Ramos (cell line): ENCODE measurements around the gene OXCT1.
"Not testable (repeated sequence)": the region's sequence is repeated elsewhere in the genome, so short reads cannot be mapped to it uniquely, and the experiment has no call there.

Source experiments
- in situ Hi-C: fragments of 300-500 bp; cut with MboI; formaldehyde crosslinking; loops from one replicate; pipeline ENCODE4 v1.14.3; 2022; ENCODE audit warnings: low sequenced_read_pairs; ENCODE audit not compliant: unreplicated experiment

OXCT1 gene

DNA sequence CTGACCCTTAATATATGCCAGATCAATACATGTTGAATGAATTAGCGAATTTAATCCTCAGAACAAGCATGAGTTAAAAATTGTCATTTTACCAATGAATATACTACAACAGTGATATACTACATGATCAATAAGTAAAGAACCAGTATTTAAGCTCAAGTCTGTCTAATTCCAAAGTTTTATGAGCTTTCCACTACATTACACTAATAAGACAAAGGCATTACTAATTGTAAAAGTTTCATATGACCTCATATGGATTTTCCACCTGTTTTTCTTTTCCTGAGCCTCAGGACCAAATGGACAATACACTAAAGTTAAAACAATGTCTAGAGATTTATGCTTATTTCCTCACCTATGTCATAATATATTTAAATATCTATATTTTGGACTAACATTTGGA, 80.8 kb downstream of the OXCT1 start:
- in situ Hi-C loops, result no loop called here

DNA sequence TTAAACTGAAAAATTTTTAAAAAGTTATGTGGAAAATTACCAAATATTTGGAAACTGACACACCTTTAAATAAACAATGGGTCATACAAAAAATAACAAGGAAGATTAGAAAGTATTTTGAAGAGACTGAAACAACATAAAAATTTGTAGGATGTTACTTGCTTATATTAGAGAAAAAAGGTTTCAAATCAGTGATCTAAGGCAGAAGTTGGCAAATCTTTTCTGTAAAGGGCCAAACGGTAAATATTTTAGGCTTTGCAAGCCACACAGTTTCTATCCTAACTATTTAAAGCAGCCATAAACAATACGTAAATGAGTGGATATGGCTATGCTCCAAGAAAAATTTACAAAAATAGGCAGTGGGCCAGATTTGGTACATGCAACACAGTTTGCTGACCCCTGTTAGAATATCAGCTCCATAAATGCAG, 81.3 kb downstream of the OXCT1 start:
- in situ Hi-C loops, result no loop called here

DNA sequence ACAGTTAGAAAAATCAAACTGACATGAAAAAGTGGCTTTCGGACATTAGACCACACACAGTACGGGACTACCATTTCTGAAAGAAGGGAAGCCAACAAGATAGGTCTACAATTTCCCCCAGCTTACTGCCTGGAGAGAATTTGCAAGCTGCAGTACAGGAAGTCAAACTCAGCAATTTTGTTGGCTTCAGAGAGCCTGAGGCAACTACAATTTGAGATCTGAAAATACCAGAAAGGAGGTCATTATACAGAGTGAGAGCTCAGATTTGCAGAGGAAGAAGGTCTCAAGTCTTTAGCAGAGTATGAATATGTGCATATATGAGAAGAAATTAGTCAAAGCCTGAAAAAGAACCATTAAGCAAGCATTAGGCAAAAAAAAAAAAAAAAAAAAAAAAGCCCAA, 83.0 kb downstream of the OXCT1 start:
- in situ Hi-C loops, result no loop called here

DNA sequence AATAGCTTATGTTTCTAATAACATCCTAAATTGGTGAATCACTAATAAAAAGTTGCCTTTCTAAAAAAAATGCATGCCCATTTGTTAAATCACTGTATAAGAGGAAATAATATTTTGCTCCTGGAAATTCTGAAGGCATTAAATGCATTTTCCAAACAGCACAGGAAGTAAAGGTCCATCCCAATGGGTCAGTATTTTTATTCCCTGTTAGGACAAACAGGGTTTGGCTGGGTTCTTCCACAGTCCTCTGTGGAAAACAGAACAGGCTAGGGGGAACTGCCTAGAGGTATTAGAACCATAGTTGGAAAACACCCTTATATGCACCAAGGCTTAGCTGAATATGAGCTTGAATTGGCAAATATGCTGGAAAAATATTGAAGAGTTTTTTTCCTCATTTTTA, 85.2 kb downstream of the OXCT1 start:
- in situ Hi-C loops, result no loop called here

DNA sequence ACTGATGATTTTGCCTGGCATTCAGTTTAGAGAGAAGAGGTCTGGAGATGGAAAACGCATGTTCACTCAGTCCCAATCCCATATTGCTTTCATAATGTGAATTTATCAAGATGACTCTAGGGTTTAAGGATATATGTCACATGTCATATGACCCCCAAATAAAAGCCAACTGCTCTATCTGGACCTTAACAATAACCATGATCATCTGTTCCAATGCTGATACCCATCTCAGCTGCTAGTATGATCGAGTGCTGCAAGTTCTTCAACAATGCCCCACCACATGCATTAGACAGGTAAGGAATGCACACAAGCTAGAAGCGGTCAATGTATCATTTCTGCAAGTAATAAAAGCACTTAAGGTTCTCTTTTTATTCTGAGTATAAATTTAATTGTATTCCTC, 91.8 kb downstream of the OXCT1 start:
- in situ Hi-C loops, result no loop called here

DNA sequence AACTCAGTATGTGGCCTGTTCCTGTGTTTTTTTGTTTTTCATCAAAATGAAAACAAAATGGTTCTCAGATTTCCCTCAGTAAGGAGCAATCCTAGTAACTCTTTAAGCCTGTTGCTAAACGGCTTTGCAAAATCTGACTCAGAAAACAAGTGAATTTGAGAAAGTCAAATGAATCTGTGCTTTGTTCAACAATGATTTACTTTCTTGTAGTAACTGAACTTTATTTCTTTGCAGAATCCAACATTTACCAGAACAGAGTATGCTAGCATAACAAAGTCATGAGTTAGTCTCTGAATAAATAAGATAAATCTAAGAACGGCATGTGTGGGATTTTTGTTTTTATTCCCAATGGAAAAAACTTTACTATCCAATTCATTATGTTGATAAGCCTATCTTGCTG, 93.8 kb downstream of the OXCT1 start:
- in situ Hi-C loops, result no loop called here

DNA sequence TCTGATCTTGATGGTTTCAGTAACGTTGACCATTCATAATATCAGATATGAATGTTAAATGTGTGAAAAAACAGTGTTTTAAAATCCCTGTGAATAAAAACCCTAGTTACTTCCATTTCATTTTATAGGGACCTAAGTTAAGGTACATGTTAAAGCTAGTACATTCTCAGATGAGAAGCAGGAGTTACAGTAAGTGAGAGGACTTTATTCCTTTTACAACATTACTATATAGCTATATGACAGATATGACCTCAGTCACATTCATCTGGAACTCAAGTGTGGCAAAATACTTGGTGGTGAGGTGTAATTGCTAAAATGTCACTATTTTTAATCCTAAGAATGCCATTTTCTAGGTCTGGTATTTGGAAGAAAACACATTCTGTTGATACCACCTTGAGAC, 96.4 kb downstream of the OXCT1 start:
- in situ Hi-C loops, result no loop called here

DNA sequence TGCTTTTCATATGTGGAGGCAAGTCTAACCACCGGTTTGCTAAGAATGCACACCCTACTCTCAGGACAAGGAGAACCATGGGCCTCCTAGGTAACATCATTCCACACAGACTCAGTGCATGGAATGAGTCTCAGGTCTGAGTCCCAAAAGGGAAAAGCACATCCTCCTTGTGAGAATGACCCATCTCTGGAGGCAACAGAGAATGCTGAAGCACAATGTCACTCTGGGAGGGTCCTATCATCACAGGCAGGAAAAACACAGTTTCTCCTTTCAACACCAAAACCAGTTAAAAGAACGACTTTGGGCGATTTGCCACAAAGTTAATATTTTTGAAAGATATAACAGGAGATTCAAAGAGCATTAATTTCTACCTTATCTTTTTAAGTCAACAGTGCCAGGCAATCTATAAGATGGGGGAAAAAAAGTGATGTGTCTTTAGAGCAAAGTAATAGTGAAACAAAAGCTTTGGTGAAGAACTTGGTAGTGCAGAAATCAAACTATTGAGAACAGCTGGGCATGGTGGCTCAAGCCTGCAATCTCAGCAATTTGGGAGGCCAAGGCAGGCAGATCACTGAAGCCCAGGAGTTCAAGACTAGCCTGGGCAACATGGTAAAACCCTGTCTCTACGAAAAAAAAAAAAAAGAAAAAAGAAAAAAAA, 97.3 kb downstream of the OXCT1 start:
- in situ Hi-C loops, result no loop called here

DNA sequence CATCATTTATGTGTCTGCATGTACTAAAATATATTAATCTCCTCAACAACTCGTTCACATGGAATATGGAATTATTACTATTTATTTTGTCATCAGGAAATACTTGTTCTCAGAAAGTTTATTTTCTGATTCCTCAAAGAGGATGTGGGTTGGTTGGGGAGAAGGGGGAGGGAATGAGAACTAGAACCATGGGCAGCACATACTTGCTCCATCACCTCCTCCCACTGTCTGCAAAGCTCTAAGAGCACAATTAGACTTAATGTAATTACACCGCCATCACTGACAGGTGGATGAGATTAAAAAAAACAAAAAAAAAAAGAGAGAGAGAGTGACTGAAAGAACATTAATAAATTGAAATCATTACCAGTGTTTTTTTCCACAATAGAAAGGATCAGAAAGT, 98.2 kb downstream of the OXCT1 start:
- in situ Hi-C loops, result no loop called here

DNA sequence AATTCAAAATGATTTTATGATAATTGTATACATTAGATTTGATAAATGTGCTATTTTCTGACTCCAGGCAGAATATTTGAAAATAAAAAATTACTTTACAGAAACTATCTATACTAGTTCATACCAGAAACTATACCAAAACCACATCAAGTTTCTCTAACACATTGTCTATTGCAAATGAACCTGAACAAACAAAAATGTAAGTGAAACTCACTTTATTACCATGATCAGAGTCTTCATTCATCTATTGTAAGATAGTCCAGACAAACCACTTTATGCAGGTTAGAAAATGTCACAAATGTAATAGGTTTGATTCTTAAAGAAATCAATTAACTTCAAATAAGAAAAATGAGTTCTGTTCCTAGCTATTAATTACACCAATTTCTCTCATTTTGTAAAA, 99.4 kb downstream of the OXCT1 start:
- in situ Hi-C loops, result no loop called here

DNA sequence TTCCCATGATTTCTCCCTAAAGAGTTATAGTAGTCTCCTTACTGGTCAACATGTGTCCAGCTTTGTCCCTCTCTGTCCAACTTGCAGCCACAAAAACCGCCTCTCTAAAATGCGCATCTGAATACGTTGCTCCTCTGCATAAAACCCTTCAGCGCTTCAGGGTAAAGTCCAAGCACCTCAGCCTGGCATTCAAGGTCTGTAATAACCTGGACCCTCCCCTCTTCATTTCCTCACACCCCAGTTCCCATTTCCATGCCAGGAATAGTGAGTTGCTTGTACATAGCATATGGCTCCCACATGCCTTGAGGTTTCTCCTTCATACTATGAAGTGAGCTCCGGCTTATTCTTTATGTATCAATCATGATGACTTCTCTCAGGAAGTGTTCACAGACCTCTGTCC, 101.5 kb downstream of the OXCT1 start:
- in situ Hi-C loops, result no loop called here

DNA sequence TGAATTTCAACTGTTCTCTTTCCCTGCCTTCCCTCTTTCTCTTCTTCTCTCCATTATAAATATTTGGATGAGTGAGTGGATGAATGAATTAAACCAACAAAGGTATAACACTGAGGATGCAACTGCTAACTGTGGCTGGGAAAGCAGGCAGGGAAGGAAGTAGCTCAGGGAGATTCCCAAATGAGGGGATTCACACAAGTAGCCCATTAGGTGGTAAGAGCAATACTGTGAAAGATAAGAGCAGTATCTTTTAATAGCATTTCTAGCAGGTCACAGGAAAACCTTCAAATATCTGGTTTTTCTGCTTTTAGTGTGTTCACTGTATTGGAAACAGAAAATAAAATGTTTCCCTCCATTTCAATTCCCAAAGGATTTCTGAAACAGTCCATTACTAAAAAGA, 105.6 kb downstream of the OXCT1 start:
- in situ Hi-C loops, result no loop called here

DNA sequence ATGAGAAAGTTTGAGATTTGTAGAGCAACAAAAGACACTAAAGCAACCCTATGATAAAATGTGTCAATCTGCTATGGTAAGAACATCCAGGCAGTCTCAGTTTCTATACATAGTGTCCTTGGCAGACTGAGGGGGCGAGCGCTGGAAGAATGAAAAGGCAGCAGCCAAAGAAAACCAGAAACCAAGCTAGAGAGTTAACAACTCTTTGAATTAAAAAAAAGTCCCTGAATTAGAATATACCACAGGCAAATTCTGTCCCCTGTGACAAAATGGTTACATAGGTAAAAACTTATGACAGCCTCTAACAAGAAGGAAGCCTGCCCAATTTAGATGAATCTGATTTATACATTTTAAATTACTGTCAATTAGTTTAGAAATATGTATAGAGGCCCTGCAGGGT, 106.7 kb downstream of the OXCT1 start:
- in situ Hi-C loops, result no loop called here

DNA sequence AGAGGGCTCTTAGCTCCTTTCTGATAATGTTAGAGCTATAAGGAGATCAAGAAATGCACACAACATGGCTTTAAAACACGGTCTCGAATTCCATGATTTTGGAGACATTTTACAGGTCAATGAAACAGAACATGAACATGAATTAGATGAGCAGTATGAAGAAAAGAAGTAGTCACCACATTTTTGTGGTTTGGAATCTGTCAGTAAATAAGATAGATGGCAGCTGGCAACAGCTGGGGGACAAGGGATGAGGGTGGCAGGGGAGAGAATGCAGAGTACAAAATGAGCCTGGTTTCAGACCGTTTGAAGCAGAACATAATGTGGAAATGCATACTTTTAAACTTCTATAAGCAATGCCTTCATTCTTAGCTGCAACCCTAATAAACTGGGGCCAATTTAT, 107.1 kb downstream of the OXCT1 start:
- in situ Hi-C loops, result no loop called here

DNA sequence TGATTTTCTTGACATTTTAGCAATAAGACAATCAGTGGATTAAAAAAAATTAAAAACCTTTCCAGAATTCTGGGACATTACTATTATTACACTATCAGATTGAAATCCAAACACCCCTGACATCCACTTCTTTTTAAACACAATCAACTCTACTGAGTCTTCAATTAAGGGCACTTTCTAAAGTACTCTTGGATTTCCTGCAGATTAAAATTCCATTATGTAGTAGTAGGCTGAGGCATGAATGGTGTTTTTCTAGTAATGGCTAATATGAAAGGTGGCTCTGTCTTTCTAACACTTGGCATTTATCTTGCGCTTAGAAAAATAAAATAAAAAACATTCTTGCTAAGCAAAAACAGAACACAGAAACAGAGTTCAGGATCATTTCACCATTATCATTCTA, 107.8 kb downstream of the OXCT1 start:
- in situ Hi-C loops, result no loop called here

DNA sequence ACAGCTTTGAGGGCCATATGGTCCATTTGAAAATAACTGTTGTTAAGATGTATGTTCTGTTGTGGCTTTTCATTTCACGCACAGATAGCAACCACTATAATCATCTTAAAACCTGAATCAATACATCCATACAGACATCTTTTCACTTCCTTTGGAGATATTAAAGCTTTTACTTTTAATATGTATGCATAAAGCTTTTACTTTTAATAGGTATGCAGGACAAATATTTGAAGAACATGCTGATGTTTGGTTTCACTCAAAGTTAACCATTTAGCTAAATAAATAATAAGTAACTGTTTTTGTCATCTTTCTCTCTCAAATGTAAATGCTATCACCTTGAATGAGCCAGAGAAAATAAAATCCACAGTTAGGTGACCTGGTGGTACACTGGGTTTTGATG, 108.6 kb downstream of the OXCT1 start:
- in situ Hi-C loops, result no loop called here

DNA sequence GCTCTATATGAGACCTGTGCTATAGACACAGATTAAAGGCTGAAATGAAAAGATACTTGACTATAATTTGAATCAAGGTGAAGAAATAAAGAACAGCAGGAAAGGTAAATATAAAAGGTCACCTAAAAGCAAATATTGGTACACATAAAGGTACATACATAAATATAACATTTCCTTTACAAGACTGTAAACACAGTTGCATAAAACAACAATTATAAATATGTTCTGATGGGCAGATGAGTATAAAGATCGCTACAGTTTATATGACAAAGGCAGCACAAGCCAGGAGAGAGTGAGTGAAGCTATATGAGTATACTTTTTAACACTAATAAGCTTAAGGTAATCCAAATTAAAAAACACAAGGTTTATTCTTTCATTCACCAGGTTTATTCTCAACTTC, 114.5 kb downstream of the OXCT1 start:
- in situ Hi-C loops, result no loop called here

DNA sequence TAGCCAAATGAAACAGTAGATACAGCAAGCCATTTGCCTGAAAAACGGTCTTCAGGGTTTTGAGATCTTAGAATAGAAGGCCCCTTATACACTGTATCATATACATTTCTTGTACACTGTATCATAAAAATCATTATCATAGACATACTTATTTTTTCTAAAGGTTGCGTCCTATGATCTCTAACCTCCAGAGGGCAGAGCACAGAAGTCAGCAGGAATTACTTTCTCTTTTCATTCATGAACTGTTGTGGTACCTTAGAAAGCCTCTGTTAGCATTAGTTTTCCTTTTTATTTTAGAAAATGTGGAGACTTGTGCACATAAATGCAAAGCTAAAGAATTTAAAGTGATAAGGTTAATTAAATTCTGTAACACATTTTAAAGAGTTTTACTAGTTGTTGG, 115.4 kb downstream of the OXCT1 start:
- in situ Hi-C loops, result no loop called here

DNA sequence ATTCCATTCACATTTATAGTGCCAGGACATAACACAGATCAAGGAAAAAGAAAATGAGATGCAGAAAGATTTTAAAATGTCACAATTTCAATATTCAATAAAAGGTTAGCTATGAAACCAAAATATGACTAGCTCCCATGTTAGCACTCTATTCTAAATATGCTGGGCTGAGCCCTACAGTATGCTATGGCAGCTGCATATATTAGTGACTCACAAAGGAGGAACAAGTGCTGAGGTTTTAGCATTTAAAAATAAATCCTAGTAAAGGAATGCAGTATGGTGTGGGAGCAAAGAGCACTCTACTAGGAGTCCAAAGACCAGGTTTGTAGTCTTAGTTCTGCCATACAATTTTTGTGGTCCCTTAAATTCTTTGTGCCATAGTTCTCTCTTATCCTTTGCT, 118.4 kb downstream of the OXCT1 start:
- in situ Hi-C loops, result no loop called here

DNA sequence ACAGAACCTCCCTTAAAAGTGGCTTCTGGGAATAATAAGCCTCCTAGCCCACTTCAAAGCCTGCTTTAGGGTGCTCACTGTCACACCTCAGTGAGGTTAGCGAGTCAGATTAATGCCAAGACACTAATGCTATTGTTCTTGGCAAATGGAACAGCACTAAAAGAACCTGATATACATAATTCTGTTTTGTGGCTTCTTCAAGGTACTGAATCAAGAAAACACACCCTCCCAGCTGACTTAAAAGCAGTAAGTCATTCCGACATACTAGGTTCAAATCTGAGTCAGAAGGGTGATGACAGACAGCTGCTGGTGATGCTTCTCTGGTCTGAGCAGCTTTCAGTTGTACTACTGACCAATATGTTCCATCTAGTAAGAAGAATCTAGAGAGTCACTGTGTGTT, 121.6 kb downstream of the OXCT1 start:
- in situ Hi-C loops, result no loop called here

DNA sequence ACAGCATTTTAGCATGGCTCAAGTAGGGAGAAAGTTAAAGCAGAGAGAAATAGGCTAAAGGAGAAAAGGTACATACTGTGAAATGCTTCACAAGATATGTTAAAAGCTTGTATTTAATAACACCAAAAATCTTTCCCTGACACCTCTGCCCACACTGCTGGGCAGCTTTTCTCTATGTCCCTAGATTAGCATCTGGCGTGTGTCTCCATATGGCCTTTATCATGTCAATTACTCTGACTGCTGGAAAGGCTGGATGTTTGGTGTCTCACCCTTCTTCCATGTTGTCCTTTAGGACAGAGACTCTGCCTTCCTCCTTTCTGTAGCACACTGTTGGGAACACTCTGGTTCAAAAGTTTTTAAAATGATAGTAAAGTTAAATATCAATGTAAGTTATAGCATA, 122.5 kb downstream of the OXCT1 start:
- in situ Hi-C loops, result no loop called here

DNA sequence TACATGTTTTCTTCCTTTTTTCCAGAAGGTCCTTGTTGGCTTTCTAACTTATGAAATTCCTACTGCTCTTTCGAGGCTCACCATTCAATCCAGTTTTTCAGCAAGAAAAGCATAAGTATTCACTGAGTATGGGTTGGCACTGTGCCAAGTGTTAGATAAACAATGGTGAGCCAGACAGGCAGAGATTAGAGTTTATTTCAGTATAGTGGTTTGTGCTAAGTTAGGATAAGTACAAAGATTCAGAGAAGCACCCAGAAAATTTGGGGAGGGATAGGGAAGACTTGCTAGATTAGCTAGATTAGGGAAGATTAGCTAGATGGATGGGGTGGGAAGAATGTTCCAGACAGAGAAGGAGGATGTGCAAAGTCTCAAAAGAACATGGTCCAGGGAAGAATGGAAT, 122.9 kb downstream of the OXCT1 start:
- in situ Hi-C loops, result no loop called here

DNA sequence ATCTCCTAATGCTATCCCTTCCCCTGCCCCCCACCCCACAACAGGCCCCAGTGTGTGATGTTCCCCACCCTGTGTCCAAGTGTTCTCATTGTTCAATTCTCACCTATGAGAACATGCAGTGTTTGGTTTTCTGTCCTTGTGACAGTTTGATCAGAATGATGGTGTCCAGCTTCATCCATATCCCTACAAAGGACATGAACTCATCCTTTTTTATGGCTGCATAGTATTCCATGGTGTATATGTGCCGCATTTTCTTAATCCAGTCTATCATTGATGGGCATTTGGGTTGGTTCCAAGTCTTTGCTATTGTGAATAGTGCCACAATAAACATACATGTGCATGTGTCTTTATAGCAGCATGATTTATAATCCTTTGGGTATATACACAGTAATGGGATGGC, 127.6 kb downstream of the OXCT1 start:
- in situ Hi-C loops, result not testable (repeated sequence)
